ENCODE data around the gene ELN. TPM values are rescaled to one million over a fixed set of nuclear protein-coding genes. Genes with fewer than 3 reads are reported as not detected.

ELN gene
- total RNA-seq, 2 experiments from 2014 or later = 0.06 TPM; not detected in 1

DNA sequence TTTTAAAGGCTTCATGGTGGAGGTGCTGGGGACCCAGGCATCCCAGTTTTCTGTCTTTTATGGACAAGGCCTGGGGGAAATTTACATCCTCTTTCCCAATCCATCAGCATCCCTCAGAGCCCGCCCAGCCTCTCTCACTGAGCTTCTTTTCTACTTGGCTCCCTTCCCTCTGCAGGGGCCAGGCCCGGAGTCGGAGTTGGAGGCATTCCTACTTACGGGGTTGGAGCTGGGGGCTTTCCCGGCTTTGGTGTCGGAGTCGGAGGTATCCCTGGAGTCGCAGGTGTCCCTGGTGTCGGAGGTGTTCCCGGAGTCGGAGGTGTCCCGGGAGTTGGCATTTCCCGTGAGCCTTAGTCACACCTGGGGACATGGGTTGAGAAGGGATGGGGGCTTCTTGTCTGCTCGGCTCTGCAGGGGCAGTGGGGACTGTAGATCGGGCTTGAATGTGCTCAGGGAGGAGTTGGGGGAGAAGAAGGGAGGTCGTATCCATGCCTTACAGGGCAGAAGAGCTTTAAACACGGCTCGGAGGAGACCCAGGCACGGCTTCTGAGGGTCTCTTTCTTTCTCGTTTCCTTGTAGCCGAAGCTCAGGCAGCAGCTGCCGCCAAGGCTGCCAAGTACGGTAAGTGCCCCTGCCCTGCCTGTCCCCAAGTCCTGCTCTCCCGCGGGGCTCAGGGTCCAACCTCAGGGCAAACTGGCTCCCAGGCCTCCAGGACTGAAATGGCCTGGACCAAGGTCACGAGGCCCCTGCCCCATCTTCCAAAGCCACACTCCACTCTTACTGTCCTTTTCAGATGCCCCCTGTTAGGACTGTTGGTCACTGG, 28.3 kb downstream of the ELN start:
- POLR2A ChIA-PET = no interaction called here
- CTCF ChIA-PET = no interaction called here

DNA sequence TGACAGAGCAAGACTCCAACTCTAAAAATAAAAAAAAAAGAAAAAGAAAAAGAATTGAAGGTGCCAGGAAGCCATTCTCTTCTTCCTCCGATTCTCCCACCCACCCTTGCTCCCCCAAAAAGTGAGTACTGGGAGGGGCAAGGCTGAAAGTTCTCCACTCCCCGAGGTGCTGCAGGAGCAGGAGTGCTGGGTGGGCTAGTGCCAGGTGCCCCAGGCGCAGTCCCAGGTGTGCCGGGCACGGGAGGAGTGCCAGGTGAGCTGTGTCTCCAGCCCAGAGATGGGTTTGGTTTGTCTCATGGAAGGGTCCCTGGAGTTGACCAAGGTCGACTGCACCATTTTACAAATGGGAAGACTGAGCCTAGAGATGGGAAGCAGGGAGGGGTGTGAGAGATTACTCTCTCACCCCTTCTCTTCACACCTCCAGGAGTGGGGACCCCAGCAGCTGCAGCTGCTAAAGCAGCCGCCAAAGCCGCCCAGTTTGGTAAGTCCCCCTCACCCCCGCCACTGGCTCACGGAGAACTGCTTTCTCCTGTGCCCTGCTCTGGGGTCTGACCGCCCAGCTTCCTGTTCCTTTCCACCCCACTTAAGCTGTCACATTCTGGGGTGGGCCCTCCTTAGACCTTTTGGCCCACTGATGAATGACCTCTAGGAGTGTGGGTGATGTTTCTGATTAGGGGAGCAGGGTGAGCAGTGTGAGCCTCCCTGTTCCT, 29.4 kb downstream of the ELN start:
- POLR2A ChIA-PET = no interaction called here
- CTCF ChIA-PET = interaction anchor here (1.2 kb wide), 1 partner anchor 11 kb away, joined by 3 read pairs; no protein-coding TSS in a partner anchor

DNA sequence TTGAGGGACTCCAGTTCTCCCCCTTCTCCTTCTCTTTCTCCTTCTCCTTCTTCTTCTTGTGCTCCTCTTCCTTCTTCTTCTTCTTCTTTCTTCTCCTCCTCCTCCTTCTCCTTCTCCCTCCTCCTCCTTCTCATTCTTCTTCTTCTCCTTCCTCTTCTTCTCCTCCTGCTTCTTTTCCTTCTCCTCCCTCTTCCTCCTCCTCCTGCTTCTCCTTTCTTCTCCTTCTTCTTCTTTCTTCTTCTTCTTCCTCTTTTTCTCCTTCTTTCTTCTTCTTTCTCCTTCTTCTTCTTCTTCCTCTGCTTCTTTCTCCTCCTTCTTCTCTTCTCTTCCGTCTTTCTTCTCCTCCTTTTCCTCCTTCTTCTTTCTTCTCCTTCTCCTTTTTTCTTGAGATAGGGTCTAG, 30.0 kb downstream of the ELN start:
- POLR2A ChIA-PET = no interaction called here
- CTCF ChIA-PET = interaction anchor here (1.2 kb wide), 1 partner anchor 10 kb away, joined by 3 read pairs; no protein-coding TSS in a partner anchor

DNA sequence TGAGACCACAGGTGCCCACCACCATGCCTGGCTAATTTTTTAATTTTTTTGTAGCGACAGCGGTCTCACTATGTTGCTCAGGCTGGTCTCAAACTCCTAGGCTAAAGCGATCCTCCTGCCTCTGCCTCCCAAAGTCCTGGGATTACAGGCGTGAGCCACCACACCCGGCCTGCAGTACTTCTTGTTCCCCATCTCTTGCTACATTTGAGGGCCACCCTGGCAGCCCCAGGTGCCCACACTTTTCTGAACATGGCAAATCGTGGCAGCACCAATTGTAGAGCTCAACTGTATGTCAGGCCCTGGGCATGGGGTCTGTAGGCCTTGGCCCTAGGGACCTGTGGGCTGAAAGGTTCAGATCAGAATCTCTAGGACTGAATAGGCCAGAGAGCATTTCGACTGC, 30.5 kb downstream of the ELN start:
- POLR2A ChIA-PET = no interaction called here
- CTCF ChIA-PET = no interaction called here

DNA sequence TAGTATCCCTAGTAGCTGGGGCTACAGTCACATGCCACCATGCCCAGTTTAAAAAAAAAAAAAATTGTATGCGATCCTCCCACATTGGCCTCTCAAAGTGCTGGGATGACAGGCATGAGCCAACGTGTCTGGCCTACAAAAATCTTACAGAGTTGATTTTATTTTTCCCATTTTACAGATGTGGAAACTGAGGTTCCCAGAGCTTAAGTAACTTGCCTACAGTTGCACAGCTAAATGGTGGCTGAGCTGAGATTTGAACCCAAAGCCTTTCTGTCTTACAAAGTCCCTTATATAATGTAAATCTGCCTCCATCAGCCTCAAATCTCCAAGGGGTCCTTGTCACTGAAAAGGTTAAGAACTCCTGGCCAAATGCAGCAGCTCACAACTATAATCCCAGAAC, 31.1 kb downstream of the ELN start:
- ChIA-PET CTCF (interaction anchor here (0.8 kb wide), 1 partner anchor 9 kb away, joined by 3 read pairs; no protein-coding TSS in a partner anchor), POLR2A (no interaction called here)

DNA sequence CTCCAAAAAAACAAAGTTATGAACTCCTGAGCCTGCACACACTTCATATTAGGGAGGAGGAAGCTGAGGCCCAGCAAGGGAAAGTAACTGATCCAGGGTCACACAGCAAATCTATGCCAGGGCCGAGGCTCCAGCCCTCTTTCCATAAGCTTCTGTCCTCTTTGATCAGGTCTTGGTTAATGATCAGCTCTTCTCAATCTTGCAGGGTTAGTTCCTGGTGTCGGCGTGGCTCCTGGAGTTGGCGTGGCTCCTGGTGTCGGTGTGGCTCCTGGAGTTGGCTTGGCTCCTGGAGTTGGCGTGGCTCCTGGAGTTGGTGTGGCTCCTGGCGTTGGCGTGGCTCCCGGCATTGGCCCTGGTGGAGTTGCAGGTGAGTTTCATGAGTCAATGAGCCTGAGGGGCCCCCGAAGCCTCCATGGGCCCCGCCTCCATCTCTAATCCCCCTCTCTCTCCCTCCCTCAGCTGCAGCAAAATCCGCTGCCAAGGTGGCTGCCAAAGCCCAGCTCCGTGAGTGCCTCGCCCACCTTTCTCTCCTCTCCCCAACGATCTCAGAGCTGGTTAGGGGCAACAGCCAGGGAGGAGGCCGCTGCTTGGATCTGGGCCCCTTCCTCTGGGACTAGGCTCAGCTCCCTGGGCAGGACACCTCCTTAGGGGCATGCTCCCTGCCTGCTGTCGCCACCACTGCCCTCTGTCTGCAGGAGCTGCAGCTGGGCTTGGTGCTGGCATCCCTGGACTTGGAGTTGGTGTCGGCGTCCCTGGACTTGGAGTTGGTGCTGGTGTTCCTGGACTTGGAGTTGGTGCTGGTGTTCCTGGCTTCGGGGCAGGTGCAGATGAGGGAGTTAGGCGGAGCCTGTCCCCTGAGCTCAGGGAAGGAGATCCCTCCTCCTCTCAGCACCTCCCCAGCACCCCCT, 32.0 kb downstream of the ELN start:
- CTCF ChIA-PET = interaction anchor here (0.8 kb wide), 1 partner anchor 8 kb away, joined by 3 read pairs; no protein-coding TSS in a partner anchor
- POLR2A ChIA-PET = no interaction called here

DNA sequence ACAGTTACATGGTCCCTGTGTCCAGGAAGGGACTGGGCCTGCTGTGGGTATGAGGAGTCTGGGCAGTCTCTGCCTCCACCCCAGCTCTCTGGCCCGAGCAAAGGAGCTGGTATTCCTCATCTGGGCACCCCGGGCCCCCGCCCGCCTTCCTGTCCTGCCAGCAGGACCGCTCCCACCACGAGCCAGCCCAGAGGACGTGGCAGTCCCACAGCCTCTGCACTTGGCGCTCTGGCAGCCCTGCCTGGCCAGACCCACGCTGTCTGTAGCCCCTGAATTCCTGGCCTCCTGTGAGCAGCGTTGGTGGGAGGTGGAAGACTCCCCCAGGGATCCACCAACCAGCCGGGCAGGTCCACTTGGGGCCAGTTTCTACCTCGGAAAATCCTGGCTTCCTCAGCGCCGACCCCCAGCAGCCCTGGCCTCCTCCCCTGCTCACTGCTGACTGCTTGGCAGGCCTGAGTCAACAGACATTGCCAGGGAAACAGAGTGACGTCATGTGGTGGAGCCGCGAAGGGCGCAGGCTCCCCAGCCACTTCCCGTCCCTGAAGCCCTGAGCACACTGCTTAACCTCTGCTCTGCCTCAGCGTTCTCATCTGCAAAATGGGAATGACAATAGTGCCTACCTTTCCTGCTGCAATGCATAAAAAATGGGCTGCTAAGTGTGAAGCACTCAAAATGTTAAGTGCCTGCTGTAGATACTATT, 34.0 kb downstream of the ELN start:
- ChIA-PET CTCF (no interaction called here), POLR2A (no interaction called here)

DNA sequence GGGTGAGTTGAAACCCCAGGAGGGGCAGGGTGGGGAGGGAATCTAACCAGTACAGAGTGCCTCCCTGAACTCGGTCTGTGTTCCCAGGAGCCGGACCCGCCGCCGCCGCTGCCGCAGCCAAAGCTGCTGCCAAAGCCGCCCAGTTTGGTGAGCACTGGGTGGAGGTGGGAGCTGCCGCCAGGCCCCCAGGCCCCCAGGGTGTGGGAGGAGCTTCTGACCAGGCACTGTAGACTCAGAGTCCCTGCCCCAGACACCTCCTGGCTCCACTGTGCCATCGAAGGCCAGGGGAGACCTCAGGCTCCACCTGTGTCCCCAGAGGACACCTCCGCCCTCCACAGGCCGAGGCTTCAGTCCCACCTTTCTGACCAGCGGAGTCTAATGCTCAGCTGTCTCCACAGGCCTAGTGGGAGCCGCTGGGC, 35.3 kb downstream of the ELN start:
- POLR2A ChIA-PET = no interaction called here
- CTCF ChIA-PET = no interaction called here

DNA sequence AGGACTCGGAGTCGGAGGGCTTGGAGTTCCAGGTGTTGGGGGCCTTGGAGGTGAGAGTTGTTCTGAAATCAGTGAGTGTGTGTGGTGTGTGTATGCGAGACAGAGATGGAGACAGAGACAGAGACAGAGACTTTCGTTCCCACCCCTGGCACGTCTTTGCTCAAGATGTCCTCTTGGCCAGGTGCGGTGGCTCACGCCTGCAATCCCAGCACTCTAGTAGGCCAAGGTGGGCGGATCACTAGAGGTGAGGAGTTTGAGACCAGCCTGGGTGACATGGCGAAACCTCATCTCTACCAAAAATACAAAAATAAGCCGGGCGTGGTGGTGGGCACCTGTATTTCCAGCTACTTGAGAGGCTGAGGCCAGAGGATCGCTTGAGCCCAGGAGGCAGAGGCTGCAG, 35.7 kb downstream of the ELN start:
- ChIA-PET CTCF (interaction anchor here (1.6 kb wide), 1 partner anchor 143 kb away, joined by 3 read pairs; no protein-coding TSS in a partner anchor), POLR2A (interaction anchor here (1.0 kb wide), 1 partner anchor 20 kb away, joined by 3 read pairs; the partner anchor contains the start of gene LIMK1)

DNA sequence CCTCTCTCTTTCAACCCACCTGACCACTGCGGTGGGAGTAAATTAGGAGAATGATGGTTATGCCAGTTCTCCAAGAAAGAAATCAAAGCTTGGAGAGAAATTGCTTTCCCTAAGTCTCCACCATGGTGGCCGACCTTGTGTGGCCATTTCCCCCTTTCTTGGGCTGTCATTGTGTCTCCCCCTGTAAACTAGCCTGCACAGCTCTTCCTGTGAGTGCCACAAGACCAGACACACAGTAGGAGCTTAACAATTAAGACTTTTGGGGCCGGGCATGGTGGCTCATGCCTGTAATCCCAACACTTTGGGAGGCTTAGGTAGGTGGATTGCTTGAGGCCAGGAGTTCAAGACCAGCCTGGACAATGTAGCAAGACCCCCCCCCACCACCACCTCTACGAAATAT, 36.7 kb downstream of the ELN start:
- POLR2A ChIA-PET = interaction anchor here (1.0 kb wide), 1 partner anchor 19 kb away, joined by 3 read pairs; the partner anchor contains the start of gene LIMK1

DNA sequence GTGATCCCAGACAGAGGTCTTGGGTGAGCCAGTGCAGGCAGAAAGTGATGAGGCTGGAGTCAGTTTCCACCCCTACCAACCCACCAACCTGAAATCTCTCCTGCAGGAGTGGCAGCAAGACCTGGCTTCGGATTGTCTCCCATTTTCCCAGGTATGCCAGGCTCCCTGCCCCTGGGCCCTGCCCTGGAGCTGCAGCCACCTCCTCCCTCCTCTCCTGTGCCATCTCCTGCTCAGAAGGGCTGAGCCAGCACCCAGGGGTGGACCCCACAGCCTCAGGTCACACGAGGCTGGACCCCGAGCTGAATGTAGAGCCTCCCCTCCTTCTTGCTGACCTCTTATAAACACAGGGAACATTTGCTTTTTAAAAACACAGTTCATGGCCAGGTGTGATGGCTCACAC, 38.7 kb downstream of the ELN start:
- POLR2A ChIA-PET = interaction anchor here (0.6 kb wide), 1 partner anchor 98 kb away, joined by 3 read pairs; no protein-coding TSS in a partner anchor
- CTCF ChIA-PET = no interaction called here

More for the DNA sequence above, 36.7 kb downstream of the ELN start:
- CTCF ChIA-PET = interaction anchor here (0.6 to 1.6 kb wide), 4 partner anchors 16 to 142 kb away, joined by 3 read pairs; no protein-coding TSS in a partner anchor

DNA sequence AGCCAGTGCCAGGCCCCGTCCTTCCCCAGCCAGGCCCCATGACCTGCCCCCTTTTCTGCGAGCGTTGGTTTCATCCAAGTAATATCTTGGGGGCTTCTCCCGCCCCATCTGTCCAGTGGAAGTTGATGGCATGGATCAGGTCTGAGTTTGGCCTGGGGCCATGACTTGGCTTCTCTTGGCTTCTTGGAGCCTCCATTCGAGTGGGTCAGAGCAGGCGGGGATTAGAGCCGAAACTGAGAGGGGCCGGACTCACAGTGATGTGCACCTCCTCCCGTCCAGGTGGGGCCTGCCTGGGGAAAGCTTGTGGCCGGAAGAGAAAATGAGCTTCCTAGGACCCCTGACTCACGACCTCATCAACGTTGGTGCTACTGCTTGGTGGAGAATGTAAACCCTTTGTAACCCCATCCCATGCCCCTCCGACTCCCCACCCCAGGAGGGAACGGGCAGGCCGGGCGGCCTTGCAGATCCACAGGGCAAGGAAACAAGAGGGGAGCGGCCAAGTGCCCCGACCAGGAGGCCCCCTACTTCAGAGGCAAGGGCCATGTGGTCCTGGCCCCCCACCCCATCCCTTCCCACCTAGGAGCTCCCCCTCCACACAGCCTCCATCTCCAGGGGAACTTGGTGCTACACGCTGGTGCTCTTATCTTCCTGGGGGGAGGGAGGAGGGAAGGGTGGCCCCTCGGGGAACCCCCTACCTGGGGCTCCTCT, 40.6 kb downstream of the ELN start:
- ChIA-PET POLR2A (no interaction called here), CTCF (interaction anchor here (0.6 to 1.8 kb wide), 14 partner anchors 9 to 336 kb away, joined by 3 to 7 read pairs (median 3); no protein-coding TSS in a partner anchor)

DNA sequence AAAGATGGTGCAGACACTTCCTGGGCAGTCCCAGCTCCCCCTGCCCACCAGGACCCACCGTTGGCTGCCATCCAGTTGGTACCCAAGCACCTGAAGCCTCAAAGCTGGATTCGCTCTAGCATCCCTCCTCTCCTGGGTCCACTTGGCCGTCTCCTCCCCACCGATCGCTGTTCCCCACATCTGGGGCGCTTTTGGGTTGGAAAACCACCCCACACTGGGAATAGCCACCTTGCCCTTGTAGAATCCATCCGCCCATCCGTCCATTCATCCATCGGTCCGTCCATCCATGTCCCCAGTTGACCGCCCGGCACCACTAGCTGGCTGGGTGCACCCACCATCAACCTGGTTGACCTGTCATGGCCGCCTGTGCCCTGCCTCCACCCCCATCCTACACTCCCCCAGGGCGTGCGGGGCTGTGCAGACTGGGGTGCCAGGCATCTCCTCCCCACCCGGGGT, 41.1 kb downstream of the ELN start:
- POLR2A ChIA-PET = no interaction called here
- CTCF ChIA-PET = interaction anchor here (0.6 to 1.8 kb wide), 9 partner anchors 11 to 349 kb away, joined by 3 to 7 read pairs (median 3); no protein-coding TSS in a partner anchor

DNA sequence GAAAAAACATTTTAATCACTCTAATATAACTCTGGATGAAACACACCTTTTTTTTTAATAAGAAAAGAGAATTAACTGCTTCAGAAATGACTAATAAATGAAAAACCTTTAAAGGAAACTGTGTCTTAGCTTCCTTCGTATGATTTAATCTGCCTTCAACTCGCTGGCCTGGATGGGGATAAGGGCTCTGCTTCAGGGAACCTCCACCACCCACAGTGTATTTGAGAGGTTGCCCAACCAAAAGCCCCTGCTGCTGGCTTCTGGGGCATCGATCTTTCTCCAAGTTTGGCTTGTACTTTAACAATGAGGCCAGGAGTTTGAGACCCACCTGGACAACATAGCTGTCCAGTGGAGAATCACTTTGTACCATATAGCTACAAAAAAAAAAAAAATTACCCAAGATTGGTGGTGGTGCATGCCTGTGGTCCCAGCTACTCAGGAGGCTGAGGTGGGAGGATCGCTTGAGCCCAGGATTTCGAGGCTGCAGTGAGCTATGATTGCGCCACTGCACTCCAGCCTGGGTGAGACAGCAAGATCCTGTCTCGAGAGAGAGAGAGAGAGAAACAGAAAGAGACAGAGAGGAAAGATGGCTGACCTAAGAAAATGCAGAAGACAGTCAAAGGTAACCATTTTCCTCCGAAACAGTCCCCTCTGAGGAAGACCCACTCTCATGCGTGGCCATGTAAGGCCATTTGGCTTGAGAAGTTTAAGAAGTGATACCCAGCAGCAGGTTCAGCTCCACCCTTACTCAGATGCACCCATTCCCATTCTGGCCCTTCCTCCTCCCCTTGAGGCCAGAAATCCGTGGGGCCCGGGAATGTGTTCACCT, 42.0 kb downstream of the ELN start:
- POLR2A ChIA-PET = interaction anchor here (0.6 kb wide), 1 partner anchor 318 kb away, joined by 4 read pairs; no protein-coding TSS in a partner anchor
- CTCF ChIA-PET = interaction anchor here (0.7 to 1.4 kb wide), 2 partner anchors 137 to 348 kb away, joined by 3 to 4 read pairs; no protein-coding TSS in a partner anchor

DNA sequence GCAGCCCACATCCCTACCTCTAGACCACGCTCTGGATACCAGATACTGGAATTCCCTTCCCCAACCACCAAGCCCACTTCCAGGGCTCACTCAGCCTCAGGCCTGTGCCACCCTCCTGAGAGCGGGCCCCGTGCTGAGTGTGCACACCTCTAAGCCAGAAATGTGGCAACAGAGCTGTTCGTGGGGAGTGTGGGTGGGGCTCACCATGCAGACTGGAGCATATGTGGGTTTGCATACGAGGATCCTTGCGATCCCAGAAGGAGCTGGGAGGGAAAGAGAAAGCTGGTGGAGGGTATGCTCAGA, 42.6 kb downstream of the ELN start:
- CTCF ChIA-PET = interaction anchor here (1.4 kb wide), 1 partner anchor 136 kb away, joined by 4 read pairs; no protein-coding TSS in a partner anchor
- POLR2A ChIA-PET = interaction anchor here (0.6 kb wide), 1 partner anchor 317 kb away, joined by 4 read pairs; no protein-coding TSS in a partner anchor

DNA sequence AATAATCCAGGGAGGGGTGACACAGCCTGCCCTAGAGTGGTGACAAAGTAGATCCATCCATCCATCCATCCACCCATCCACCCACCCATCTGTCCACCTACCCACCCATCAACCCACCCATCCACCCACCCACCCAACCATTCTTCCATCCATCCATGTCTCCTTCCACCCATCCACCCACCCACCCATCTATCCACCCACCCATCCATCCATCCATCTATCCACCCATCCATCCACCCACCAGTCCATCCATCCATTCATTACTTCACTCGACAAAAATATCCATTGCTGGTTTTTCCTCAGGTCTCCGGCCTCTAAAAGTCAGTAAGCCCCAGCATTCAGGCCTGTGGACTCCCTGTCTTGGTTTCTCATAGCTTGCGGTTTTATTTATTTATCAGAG, 43.1 kb downstream of the ELN start:
- CTCF ChIA-PET = interaction anchor here (1.0 kb wide), 1 partner anchor 330 kb away, joined by 3 read pairs; no protein-coding TSS in a partner anchor
- POLR2A ChIA-PET = no interaction called here

DNA sequence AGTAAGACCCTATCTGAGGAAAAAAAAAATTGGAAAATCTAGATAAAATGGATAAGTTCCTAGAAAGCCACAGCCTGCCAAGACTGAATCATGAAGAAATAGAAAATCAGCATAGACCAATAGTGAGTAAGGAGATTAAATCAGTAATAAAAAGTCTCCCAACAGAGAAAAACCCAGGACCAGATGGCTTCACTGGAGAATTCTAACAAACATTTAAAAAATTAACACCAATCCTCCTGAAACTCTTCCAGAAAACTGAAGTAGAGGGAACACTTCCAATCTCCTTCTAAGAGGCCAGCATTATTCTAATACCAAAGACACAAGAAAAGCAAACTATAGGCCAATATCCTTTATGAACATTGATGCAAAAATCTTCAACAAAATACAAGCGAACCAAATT, 46.8 kb downstream of the ELN start:
- ChIA-PET POLR2A (no interaction called here), CTCF (interaction anchor here (1.8 kb wide), 1 partner anchor 84 kb away, joined by 3 read pairs; no protein-coding TSS in a partner anchor)

All from activated CD8-positive, alpha-beta memory T cell treated with anti-CD3 and anti-CD28 coated beads for 36 hours (primary cell).